PC-9 (cell line): ENCODE results near the gene CCNE1. TPM values are rescaled to one million over a fixed set of nuclear protein-coding genes. Genes with fewer than 3 reads are reported as not detected.

Source experiments
- BruUV-seq: library from RNA; stranded (reverse); fragments of 400-500 nt; replicated peaks from 2 replicates; lab custom pipeline; 2021; lab: Mats Ljungman, UMichigan
- CTCF ChIA-PET: fragments of 300-600 bp; sonication (Branson Sonifier 250); formaldehyde crosslinking; loops from one replicate; lab custom pipeline; 2022; ENCODE audit warnings: antibody characterized with exemption; lab: Charles Lee
- POLR2A ChIA-PET: fragments of 300-600 bp; sonication (Branson Sonifier 250); formaldehyde crosslinking; loops from one replicate; lab custom pipeline; 2022; ENCODE audit warnings: antibody characterized with exemption; ENCODE audit not compliant: unreplicated experiment; lab: Charles Lee
- DNase-seq, 2 experiments: peaks; one replicate each; pipeline versions ENCODE4 v3.0.0 to v3.0.0-alpha.2; 2015 to 2022; ENCODE audit warnings: mixed read lengths in 1 of 2
- H2AFZ ChIP-seq: fragments of 200-600 bp; sonication (generic); 2 replicates; pipeline ENCODE4 v1.8.1; 2017; ENCODE audit warnings: antibody characterized with exemption
- H3F3A ChIP-seq: fragments of 200-600 bp; sonication (generic); 2 replicates; pipeline ENCODE4 v1.8.1; 2017; ENCODE audit warnings: antibody characterized with exemption, mild to moderate bottlenecking, low read depth; ENCODE audit not compliant: insufficient read depth
- H3K27ac ChIP-seq: fragments of 200-600 bp; sonication (generic); 2 replicates; pipeline ENCODE4 v1.6.1; 2016; ENCODE audit warnings: mixed run types
- H3K27me3 ChIP-seq: fragments of 200-600 bp; sonication (generic); 2 replicates; pipeline ENCODE4 v1.6.1; 2016; ENCODE audit warnings: low read depth, mixed run types; ENCODE audit not compliant: insufficient read depth
- H3K36me3 ChIP-seq: fragments of 200-600 bp; sonication (generic); 2 replicates; pipeline ENCODE4 v1.6.1; 2016; ENCODE audit warnings: low read depth, mixed run types
- H3K4me1 ChIP-seq: fragments of 200-600 bp; sonication (generic); replicated peaks from 2 replicates; pipeline ENCODE4 v1.6.1; 2016; ENCODE audit warnings: mixed run types; ENCODE audit not compliant: insufficient read depth
- H3K4me2 ChIP-seq: fragments of 200-600 bp; sonication (generic); 2 replicates; pipeline ENCODE4 v1.6.1; 2017; ENCODE audit warnings: mixed run types
- H3K4me3 ChIP-seq: fragments of 200-600 bp; sonication (generic); 2 replicates; pipeline ENCODE4 v1.6.1; 2016; ENCODE audit warnings: mixed run types
- H3K79me2 ChIP-seq: fragments of 200-600 bp; sonication (generic); 2 replicates; pipeline ENCODE4 v1.6.1; 2017; ENCODE audit warnings: low read depth, mixed run types
- H3K9me2 ChIP-seq: fragments of 200-600 bp; sonication (generic); 2 replicates; pipeline ENCODE4 v1.8.1; 2017; ENCODE audit warnings: mild to moderate bottlenecking; ENCODE audit not compliant: insufficient read depth
- H3K9me3 ChIP-seq: fragments of 200-600 bp; sonication (generic); 2 replicates; pipeline ENCODE4 v1.8.1; 2016; ENCODE audit warnings: low read depth; ENCODE audit not compliant: insufficient read depth
- H4K20me1 ChIP-seq: fragments of 200-600 bp; sonication (generic); 2 replicates; pipeline ENCODE4 v1.8.1; 2017; ENCODE audit not compliant: insufficient read depth
- CTCF ChIP-seq: fragments of 200-600 bp; sonication (generic); conservative IDR thresholded peaks from 2 replicates; pipeline ENCODE4 v1.6.1; 2017; ENCODE audit warnings: mixed run types, antibody characterized with exemption, mild to moderate bottlenecking, moderate library complexity
- EZH2 ChIP-seq: fragments of 200-600 bp; sonication (generic); IDR thresholded peaks from 2 replicates; pipeline ENCODE4 v1.8.0; 2017; ENCODE audit warnings: antibody characterized with exemption, low read depth
- intact Hi-C: fragments of 100-400 bp; cut with micrococcal nuclease; formaldehyde crosslinking; loops from one replicate; pipeline ENCODE4 v1.10.0; 2022; ENCODE audit not compliant: unreplicated experiment
- total RNA-seq: library from RNA; stranded (reverse); gene quantifications from 2 replicates; pipeline ENCODE4 v1.2.3, GENCODE V29; 2021

CCNE1 gene
- total RNA-seq, 1 experiment from 2014 or later, result 10.6 TPM

GRCh38 chr19:29858000-29858596 lies 46.3 kb downstream of the CCNE1 start:
- Histone ChIP-seq H3F3A (no peaks in the 10 kb centered on the region), H3K4me1 (peaks cover 7% of the 10 kb centered on the region; the same call in 1 of the 2 replicates), H3K27ac (no peak overlapping the region), H2AFZ (no peak overlapping the region), H3K27me3 (no peaks in the 10 kb centered on the region), H3K4me3 (no peak overlapping the region), H3K36me3 (no peaks in the 10 kb centered on the region), H3K79me2 (no peaks in the 10 kb centered on the region), H3K9me2 (no peaks in the 10 kb centered on the region), H3K4me2 (peak overlapping the region; percentile 41), H4K20me1 (no peaks in the 10 kb centered on the region), H3K9me3 (no peaks in the 10 kb centered on the region)
- no TSS peak for BruUV-seq
- intact Hi-C loops, result no loop called here
- DNase-seq, result peak; percentile 60 to 65
- CTCF ChIA-PET, result interaction anchor here (0.5 to 1.5 kb wide), 9 partner anchors 13 to 321 kb away, joined by 3 to 6 read pairs (median 4); no protein-coding TSS in a partner anchor
- POLR2A ChIA-PET, result interaction anchor here (0.6 kb wide), 1 partner anchor 85 kb away, joined by 4 read pairs; no protein-coding TSS in a partner anchor
- TF ChIP-seq CTCF, result peak; percentile 83
- TF ChIP-seq EZH2, result no peak

- no peaks in the 10 kb centered on the region for H3K79me2 ChIP-seq
- TF ChIP-seq EZH2 (no peak), CTCF (no peak)
- CTCF ChIA-PET, result interaction anchor here (0.5 to 1.5 kb wide), 6 partner anchors 14 to 226 kb away, joined by 3 to 6 read pairs (median 4); no protein-coding TSS in a partner anchor
- no peaks in the 10 kb centered on the region for H3K9me2 ChIP-seq
- POLR2A ChIA-PET, result interaction anchor here (0.6 kb wide), 1 partner anchor 85 kb away, joined by 4 read pairs; no protein-coding TSS in a partner anchor
- intact Hi-C loops, result no loop called here
- no peaks in the 10 kb centered on the region for H3K27me3 ChIP-seq
- no peaks in the 10 kb centered on the region for H3F3A ChIP-seq
- no peaks in the 10 kb centered on the region for H4K20me1 ChIP-seq
- no peak for DNase-seq
- H3K4me2 ChIP-seq, result no peak overlapping the region
- no peaks in the 10 kb centered on the region for H3K9me3 ChIP-seq
- peaks cover 7% of the 10 kb centered on the region; the same call in 1 of the 2 replicates for H3K4me1 ChIP-seq
- no peaks in the 10 kb centered on the region for H3K36me3 ChIP-seq
- H3K27ac ChIP-seq, result no peak overlapping the region
- H3K4me3 ChIP-seq, result no peak overlapping the region
- no TSS peak for BruUV-seq
- no peak overlapping the region for H2AFZ ChIP-seq
These were observed 46.8 kb downstream of the CCNE1 start for GRCh38 chr19:29858621-29859020.

GRCh38 chr19:29860492-29860891 lies 48.7 kb downstream of the CCNE1 start:
- no peak for TF ChIP-seq EZH2
- TF ChIP-seq CTCF, result no peak
- no TSS peak for BruUV-seq
- DNase-seq, result peak in 1 of 2 experiments; percentile 48
- H3K36me3 ChIP-seq, result no peaks in the 10 kb centered on the region
- no peak overlapping the region for H3K27ac ChIP-seq
- H3K27me3 ChIP-seq, result no peaks in the 10 kb centered on the region
- H3K4me2 ChIP-seq, result no peak overlapping the region
- H3K9me3 ChIP-seq, result no peaks in the 10 kb centered on the region
- ChIA-PET CTCF (interaction anchor here (0.6 to 0.7 kb wide), 2 partner anchors 11 to 786 kb away, joined by 3 to 7 read pairs; no protein-coding TSS in a partner anchor), POLR2A (no interaction called here)
- no peak overlapping the region for H2AFZ ChIP-seq
- H3K4me1 ChIP-seq, result peaks cover 7% of the 10 kb centered on the region; the same call in 1 of the 2 replicates
- no peaks in the 10 kb centered on the region for H4K20me1 ChIP-seq
- H3K9me2 ChIP-seq, result no peaks in the 10 kb centered on the region
- intact Hi-C loops, result no loop called here
- no peak overlapping the region for H3K4me3 ChIP-seq
- H3K79me2 ChIP-seq, result no peaks in the 10 kb centered on the region
- H3F3A ChIP-seq, result no peaks in the 10 kb centered on the region
